Germinal center (tissue), 1 donor: ENCODE data around the gene PDZRN3.

ENCODE experiments used
- DNase-seq: peaks from one replicate; pipeline ENCODE4 v3.0.0; 2012; ENCODE audit warnings: mixed read lengths, low spot score

Gene PDZRN3

GRCh38 chr3:73624821-73625665 is at the start of gene PDZRN3:
Gene PDZRN3, minus strand, starts transcription at chr3:73624941.
- DNase-seq: no peak

- DNase-seq: no peak
These were observed 49.5 kb upstream of the PDZRN3 start for GRCh38 chr3:73674280-73674679.

- no peak for DNase-seq
These were observed 44.5 kb upstream of the PDZRN3 start for GRCh38 chr3:73669260-73669659.

GRCh38 chr3:73668391-73668790 is 43.6 kb upstream of the PDZRN3 start:
- no peak for DNase-seq

DNA sequence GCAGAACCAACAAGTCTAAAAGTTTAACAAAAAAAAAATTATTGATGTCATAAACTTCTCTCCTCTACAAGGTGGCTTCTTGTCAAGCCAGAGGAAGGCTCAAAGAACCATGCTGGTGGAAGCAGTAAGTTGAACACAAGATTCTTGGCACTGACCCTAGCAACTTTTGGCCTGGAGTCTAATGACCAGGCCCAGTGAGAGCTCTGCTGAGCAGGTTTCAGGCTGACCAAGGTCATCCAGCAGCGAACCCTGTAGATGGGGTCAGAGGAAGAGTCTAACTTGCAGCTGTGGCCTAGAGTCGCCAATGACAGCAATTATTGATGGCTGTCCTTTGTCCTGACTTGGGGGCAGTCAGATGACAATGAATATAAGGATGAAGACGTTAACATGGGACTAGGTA is 43.1 kb upstream of the PDZRN3 start:
- DNase-seq: no peak

GRCh38 chr3:73665286-73665685 is 40.5 kb upstream of the PDZRN3 start:
- DNase-seq: no peak

- DNase-seq: no peak
These were observed 39.6 kb upstream of the PDZRN3 start for GRCh38 chr3:73664389-73664788.

- no peak for DNase-seq
These were observed 38.8 kb upstream of the PDZRN3 start for GRCh38 chr3:73663495-73663894.

DNA sequence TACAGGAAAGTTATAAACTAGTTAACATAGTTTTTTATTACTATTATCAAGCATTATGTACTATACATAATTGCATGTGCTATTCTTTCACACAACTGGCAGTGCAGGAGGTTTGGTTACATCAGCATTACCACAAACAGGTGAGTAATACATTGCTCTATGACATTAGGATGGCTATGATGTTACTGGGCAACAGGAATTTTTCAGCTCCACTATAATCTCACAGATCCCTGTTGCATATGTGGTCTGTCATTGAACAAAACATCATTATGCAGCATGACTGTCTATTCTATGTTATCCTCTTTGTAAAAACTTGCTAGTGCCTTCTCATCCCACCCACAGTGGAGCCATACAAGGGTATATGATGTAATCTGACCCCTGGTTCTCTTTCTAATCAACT is 36.5 kb upstream of the PDZRN3 start:
- no peak for DNase-seq

DNA sequence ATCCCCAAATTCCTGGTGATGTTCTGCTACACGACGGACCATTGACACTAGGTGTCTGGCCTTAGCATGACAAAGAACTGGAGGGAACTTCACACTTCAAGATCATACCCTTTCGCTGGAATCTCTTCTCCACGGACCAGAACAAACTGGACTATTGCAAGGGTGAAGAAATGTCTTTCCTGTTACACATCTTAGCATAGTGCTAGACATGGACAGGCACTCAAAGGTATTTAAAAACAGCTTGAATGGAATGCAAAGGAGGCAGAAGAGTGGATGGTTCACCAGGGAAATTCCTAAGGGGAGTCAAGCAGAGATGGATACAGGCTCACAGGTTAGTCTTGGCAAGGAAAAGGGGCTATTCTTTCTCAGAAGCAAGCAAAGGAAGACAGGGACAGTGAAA is 33.5 kb upstream of the PDZRN3 start:
- no peak for DNase-seq

- no peak for DNase-seq
These were observed 32.4 kb upstream of the PDZRN3 start for GRCh38 chr3:73657186-73657585.

DNA sequence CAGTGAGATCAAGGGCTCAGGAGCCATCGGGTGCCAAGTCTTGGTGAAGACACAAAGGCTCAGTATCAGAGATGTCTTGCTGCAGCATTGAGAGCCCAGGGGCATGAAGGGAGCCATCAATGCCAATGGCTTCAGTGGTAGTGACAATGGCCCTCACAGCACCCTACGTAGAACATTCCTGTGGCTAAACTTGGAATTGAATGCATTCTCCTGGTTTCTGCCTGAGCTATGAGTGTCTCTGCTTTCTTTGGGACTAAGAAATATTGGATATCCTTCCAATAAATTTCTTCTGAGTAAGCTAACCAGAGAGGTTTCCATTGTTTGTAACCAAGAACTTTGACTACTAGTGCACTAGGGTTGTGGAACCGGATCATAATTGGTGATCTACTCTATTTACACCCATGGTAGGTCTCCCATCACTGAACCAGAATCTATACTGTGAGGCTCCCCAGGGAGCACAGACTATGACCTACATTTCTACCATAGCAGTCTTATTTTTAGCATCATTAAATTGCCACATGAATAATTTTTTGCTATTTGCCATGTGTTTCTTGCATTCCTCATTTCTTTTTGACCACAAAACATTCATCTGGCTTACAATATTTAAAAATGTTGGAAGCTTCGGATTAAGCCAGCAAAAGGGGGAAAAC is 31.6 kb upstream of the PDZRN3 start:
- no peak for DNase-seq

DNA sequence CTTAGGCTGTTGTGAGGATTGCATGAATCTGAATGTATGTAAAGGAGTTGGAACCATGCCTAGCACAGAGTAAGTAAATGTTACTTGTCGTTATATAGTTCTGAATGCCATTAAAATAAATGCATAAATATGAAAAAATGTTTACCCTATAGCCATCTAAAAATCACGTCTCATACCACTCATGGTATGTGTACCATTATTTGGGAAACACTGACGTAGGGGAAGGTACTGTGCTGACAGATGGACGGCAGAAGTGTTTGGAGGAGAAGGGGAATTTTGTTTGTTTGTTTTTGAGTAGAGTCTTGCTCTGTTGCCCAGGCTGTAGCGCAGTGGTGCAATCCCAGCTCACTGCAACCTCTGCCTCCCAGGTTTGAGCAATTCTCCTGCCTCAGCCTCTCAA is 30.5 kb upstream of the PDZRN3 start:
- no peak for DNase-seq

DNA sequence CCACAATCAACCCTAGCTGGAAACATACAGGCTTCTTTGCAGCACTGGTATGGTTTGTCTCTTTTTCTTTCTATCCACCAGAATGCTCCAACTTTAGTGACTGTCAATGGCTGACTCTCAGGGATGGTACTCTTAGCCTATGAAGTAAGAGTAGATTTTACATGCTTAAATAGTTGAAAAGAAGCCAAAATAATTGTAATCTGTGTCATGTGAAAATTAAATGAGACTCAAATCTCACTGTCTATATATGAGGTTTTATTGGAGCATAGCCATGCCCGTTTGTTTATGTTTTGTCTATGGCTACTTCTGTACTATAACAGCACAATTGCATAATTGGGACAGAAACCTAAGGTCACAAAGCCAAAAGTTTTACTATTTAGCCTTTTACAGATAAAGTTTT is 29.1 kb upstream of the PDZRN3 start:
- no peak for DNase-seq

- no peak for DNase-seq
These were observed 28.6 kb upstream of the PDZRN3 start for GRCh38 chr3:73653351-73653750.

GRCh38 chr3:73652896-73653295 is 28.2 kb upstream of the PDZRN3 start:
- no peak for DNase-seq

DNA sequence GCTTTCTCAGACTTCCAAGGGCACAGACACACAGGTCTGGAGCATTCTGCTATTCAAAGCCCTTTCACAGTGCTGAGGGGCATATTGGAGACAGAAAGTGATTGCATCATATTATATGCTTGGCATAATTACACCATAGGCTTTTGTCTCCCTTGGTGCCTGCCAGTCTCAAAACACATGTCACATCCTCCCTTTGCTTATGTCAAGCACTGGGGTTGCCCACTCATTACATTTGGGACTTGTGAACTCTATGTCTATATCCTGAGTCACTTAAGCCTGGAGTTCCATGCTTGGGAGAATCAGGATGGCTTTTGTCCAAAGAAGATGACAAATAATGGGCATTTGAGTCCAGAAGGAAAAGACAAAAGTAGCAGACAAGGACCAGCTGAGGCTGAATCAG is 12.3 kb upstream of the PDZRN3 start:
- no peak for DNase-seq

GRCh38 chr3:73635254-73635653 is 10.5 kb upstream of the PDZRN3 start:
- no peak for DNase-seq

DNA sequence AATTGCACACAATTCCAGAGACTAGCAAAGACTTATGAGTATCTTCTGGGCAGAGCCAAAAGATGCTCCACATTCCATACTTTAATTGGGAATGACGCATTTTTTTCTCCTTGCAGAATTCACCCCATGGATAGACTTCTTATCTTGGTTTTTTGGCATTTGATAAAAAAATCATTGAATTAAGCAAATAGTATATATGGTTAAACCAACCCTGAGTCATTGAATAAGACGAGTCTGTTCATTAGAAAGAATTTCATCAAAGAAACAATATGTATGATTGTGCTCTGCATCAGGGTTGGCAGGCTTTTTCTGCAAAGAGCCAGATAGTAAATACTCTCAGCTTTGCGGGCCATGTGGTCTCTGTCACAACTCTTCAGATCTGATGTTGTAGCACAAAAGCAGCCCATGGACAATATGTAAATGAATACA is 9.2 kb upstream of the PDZRN3 start:
- no peak for DNase-seq

DNA sequence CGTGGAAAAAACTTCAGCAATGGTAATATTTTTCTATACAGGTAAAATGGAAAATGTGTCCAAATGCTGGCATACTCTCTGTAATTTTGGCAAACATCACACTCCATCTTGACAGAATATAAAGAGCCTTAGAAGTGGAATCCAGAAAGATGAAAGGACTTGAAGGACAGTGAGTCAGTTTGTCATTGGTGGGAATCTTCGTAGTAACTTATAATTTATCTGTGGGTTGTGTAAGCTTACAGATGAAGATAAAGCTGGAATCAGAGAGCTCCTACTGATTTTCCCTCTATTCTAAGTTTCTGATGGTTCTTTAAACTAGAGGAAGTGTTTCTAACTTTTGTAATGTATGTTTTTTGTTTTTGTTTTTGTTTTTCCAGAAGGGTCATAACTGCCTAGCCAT is 8.7 kb upstream of the PDZRN3 start:
- no peak for DNase-seq

- no peak for DNase-seq
These were observed 1.4 kb upstream of the PDZRN3 start for GRCh38 chr3:73626106-73626505.

- DNase-seq: no peak
These were observed 522 bp downstream of the PDZRN3 start for GRCh38 chr3:73624017-73624820.

- DNase-seq: no peak
These were observed 1.4 kb downstream of the PDZRN3 start for GRCh38 chr3:73623346-73623745.
